NCI-H187 treated with DMSO at 0.1 percent for 48 hours (cell line): ENCODE data around the gene USP25.

ENCODE experiments used
- DNase-seq: peaks from one replicate; lab custom pipeline; 2025; lab: John Stamatoyannopoulos, UW

Gene USP25, protein sequence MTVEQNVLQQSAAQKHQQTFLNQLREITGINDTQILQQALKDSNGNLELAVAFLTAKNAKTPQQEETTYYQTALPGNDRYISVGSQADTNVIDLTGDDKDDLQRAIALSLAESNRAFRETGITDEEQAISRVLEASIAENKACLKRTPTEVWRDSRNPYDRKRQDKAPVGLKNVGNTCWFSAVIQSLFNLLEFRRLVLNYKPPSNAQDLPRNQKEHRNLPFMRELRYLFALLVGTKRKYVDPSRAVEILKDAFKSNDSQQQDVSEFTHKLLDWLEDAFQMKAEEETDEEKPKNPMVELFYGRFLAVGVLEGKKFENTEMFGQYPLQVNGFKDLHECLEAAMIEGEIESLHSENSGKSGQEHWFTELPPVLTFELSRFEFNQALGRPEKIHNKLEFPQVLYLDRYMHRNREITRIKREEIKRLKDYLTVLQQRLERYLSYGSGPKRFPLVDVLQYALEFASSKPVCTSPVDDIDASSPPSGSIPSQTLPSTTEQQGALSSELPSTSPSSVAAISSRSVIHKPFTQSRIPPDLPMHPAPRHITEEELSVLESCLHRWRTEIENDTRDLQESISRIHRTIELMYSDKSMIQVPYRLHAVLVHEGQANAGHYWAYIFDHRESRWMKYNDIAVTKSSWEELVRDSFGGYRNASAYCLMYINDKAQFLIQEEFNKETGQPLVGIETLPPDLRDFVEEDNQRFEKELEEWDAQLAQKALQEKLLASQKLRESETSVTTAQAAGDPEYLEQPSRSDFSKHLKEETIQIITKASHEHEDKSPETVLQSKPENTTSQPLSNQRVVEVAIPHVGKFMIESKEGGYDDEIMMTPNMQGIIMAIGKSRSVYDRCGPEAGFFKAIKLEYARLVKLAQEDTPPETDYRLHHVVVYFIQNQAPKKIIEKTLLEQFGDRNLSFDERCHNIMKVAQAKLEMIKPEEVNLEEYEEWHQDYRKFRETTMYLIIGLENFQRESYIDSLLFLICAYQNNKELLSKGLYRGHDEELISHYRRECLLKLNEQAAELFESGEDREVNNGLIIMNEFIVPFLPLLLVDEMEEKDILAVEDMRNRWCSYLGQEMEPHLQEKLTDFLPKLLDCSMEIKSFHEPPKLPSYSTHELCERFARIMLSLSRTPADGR

DNA sequence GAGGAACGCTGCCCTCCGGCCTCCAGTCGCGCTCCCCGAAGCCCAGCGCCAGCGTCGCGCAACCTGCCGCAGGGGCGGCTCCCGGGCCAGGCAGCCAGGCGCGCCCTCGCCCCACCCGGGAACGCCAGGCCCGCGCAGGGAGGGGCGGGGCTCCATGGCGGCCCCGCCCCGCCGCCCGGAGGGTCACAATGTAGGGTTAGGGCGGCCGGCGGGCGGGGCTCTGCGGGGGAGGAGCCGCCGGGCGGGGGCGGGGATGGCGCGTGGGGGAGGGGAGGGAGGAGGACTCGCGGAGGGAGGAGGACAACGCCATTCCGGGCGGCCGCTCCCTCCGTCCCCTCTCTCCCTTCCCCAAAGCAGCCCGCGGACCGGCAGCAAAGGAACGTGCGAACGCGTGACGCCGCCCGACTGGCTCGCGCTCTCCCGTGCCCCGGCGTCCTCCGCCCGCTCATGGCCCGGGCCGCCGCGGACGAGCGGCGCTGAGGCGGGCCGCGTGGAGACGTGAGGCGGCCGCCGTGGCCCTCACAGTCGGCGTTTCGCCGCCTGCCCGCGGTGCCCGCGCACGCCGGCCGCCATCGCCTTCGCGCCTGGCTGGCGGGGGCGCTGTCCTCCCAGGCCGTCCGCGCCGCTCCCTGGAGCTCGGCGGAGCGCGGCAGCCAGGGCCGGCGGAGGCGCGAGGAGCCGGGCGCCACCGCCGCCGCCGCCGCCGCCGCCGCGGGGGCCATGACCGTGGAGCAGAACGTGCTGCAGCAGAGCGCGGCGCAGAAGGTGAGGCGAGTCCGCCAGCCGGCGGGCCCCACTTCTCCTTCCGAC lies at the start of gene USP25:
TSS of gene USP25 (plus strand) at position 309 of the 810 bp plus-strand sequence. CDS start at position 721, 412 bp downstream.
- DNase-seq: no peak

DNA sequence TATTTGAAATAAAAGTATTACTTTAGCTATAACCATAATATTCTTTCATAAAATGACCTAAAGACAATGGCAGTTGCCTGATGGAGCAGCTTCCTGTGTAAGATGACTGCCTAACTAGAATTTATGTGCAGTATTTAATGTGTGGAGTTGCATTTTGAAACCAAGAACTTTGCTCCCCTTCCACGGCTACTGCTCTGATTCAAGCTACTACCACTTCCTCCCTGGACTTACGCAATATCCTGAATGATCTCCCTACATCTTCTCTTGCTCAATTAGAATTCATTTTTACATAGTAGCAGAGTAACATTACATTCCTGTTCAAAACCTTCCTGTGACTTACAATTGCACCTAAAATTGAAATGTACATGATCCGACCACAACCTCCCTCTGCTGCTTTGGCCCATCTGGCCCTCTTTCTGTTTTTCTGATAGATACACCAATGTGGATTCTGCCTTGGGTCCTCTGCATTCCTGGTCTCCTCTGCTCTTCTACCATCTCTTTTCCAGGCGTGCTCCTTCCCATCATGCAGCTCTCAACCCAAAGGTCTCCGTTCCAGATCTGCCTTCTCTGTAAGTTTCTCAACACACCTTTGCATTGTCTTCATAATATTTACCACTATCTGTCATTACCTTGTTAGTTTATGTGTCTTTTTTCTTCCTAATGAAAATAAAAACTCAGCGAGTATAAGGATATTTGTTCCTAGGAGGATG lies 47.4 kb upstream of the USP25 start:
- DNase-seq: no peak

DNA sequence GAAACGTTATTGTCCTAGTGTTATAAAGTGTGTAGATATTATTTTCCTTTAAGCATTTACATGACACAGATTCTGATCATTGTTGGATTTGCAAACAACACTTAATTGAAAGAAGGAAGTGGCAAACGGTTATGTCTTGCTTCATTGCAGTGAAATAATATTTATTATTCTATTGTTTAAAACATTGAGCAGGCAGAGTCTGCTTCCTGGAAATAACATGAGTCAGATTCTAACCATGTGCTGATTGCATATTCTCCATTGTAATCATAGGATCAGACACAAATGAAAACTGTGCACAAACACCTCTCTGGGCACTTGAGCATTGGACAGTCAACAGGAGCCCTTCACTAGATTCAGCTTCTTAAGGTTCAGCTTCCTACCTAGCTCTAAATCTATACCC lies 46.8 kb upstream of the USP25 start:
- DNase-seq: no peak

DNA sequence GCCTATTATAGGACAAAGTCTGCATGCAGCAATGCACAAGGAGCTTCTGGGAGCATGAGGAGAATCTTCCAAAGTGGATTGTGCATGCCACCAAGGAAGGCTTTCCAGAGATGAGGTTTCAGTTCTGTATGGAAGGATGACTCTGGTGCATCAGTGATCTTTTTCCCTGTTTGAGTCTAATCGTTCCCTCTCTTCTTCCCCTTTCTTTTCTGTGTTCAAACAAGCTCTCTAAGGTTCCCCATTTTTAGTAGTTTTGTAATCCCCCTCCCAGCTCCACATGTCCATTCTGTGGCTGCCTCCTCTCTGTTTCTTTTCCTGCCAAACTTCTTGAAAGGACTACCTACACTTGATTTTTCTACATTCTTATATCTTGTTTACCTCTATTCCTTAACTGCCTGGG lies 43.3 kb upstream of the USP25 start:
- no peak for DNase-seq

DNA sequence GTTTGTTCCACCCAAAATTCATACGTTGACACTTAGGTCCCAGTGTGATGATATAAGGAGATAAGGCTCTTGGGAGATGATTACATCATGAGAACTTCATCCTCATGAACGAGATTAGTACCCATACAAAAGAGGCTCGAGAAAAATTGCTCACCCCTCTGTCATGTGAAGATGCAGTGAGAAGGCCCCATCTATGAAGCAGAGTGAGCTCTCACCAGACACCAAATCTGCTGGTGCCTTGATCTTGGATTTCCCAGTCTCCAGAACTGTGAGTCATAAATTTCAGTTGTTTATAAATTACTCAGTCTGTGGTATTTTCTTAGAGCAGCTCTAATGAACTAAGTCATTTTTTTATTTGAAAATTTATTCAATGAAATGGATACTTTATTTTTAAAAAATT lies 42.6 kb upstream of the USP25 start:
- no peak for DNase-seq

DNA sequence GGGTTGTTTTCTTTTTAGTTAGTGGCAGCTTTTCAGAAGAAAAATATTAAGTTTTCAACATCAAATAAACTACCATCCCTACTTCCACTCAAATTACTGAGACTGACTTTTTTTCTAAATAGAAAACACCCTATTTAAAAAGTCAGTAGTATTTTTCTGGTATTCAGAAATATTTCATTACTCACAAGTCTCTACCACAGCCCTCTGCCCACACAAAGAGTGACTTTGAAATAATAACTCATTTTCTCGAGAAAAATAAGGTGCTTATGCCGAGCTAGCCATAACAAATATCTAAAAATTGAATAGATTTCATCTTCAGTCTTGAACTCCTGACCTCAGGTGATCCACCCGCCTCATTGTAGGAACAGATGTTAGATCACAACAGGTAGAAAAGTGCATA lies 41.8 kb upstream of the USP25 start:
- no peak for DNase-seq

DNA sequence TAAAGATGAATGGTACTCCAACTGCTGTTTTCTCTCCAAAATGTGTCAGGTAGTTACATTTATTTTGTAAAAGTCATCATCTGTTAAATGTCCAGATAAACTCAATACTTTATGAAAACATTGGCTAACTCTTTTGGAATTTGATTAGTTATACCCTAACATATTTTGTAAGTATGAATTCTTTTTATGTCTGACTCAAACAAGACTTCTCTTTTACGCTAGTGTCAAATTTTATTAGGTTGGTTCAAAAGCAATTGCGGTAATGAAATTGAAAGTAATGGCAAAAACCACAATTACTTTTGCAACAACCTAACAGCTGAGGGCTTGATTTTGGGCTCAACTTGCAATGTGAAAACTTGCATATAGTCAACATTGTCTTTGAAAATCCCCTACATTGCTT lies 41.0 kb upstream of the USP25 start:
- DNase-seq: no peak

DNA sequence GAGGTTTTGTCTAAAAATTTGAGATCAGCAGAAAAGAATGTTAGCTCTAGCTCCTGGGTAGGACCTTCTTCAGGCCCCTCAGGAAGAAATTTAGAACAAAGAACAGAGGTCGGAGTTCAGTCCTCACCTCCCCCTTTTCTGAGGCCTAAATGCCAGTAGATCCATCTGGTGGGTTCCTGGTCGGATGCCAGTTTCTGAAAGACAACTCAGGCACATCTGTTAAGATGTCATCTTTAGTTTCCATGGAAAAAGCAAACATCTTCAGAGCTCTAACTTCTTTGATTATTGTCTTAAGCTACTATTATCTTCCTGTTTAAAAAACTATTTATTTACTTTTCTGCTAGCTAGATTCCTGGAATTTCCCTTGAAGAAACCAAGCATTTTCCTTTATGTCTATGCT lies 37.1 kb upstream of the USP25 start:
- DNase-seq: no peak

DNA sequence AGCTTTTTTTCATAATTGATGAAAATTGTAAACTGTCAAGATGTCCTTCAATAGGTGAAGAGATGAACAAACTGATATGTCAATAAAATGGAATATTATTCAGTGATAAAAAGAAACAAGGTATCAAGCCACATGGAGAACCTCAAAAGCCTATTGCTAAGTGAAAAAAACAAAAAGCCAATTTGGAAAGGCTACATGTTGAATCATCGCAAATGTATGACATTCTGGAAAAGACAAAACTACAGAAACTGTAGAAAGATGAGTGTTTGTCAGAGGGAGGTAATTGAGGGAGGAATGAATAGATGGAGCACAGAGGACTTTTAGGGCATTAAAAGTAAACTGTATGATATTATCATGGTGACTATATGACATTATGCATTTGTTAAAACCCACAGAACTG lies 34.5 kb upstream of the USP25 start:
- no peak for DNase-seq

DNA sequence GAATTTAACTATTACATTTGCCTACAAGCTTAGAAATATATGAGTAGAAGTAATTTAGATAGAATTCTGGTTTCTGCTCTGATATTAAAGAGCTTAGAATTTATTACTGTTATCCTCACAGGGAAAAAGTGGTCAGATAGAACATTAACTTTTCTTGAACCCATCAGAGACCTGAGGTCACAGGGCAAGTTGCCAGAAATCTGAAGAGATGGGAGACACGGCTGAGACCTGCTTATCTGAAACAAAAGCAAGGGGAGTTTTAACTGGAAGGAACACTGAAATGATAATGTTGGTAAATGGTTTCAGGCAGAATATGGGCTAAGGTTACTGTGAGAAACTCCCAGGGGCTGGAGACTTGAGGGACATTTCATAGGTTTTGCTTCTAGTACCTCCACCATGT lies 28.0 kb upstream of the USP25 start:
- no peak for DNase-seq

DNA sequence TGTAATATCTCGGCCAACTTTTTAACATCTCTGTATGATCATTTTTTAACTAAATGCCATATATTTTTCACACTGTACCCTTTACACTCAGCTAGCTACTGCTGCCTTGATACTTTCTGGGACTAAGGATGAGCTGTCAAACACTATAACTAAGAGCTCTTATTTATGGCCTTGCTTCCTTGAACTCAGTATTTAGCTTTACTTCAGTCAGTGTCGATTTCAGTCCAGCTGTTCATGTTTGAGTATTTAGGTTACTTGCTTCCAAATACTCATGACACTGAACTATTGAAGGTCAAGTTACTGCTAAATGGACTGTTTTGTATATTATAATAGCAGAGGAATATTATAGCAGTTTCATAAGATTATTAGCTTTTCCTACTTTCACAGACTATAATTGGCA lies 25.9 kb upstream of the USP25 start:
- DNase-seq: no peak

DNA sequence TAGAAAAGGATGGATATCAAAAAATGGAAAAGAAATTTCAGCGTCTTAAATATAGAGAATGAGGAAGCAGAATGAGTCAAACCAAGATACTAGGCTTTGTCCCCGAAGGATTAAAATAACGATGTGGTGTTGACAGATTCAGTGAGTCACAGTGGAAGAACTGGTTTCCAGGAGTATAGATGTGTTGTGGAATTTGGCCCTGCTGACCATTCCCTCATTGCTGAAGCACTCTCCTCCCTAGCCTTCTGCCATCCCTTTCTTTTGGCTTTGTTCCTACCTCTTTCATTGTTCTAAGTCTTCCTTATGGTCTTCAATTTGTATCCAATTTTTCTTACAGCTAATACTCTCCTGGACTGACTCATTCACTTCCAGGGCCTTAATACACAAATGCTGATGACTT lies 23.1 kb upstream of the USP25 start:
- no peak for DNase-seq

DNA sequence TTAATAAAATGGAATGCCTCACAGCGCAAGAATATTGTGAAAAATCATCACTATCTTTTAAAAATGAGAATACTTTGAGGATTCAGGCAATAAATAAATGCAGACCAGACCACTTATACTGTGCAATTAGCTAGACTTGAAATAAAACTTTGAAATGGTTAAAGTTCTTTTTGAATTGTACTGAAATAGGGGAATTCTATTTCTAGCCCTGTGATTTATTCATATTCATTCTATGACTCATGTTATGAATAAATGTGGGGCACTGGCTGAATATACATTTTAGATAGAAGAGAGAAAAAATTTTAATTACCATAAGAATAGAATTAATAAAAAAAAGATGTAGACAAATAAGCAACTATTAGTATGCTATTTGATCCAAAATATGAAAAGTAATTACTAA lies 16.4 kb upstream of the USP25 start:
- DNase-seq: no peak

DNA sequence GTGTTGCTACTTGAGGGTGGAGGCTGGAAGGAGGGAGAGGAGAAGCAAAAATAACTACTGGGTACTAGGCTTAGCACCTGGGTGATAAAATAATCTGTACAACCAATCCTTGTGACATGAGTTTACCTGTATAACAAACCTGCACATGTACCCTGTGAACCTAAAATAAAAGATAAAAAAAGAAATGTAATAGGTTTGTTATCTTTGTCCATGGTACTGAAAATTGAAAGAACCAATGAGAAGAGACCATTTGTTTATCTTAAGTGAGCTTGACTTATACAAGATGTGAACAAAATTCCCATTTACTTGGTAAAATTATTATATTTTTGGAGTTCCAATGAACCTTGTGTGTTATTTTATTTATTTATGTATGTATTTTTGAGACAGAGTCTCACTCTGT lies 11.1 kb upstream of the USP25 start:
- DNase-seq: no peak

DNA sequence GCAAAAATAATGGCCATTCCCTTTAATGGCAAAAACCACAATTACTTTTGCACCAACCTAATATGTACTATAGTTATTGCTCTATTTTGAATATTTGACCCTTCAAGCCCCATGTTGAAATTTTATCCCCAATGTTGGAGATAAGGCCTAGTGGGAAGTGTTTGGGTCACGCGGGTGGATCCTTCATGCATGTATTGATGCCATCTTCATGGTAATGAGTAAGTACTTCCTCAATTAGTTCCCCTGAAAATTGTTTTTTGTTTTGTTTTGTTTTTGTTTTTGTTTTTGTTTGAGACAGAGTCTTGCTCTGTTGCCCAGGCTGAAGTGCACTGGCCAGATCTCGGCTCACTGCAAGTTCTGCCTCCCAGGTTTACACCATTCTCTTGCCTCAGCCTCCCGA lies 9.8 kb upstream of the USP25 start:
- no peak for DNase-seq

DNA sequence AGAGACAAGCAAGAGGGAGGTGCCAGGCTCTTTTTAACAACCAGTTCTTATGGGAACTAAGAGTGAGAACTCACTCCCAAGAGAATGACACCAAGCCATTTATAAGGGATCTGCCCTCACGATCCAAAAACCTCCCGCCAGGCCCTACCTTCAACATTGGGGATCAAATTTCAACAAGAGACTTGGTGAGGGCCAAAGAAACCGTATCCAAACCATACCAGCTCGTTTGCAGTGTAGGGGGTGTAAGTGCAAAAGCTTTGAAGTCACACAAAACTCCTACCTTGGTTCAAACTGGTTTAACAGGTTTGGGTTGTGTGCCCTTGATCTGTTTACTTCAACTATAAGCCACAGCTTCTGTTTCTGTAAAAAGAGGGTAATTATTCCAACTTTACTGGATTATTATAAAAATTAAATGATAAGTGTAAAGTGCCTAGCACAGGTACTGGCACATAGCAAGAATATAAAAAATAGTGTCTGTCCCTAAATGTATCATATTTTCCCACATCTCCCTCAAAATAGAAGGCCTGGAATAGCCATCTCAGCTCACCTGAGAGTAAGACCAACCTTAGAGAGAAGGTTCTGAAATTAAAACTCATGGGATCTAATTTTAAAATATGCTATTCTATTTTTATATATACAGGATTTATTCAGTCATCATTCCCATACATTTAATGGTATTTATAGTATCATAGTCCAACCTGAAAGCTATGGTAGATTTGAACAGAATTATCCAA lies 7.0 kb upstream of the USP25 start:
- DNase-seq: no peak

DNA sequence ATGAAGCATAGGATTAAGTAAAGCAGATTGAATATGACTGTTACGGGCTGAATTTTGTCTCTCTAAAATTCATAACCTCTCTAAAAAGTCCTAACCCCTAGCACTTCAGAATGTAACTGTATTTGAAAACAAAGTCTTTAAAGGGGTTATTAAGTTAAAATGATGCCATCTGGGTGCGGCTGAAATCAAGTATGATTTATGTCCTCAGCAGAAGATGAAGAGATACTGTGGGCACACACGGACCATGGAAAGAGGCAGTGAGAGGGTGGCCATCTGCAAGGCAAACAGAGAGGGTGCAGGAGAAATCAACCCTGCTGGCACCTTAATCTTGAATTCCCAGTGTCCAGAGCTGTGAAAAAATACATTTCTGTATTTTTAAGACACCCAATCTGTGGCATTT lies 3.8 kb upstream of the USP25 start:
- no peak for DNase-seq

DNA sequence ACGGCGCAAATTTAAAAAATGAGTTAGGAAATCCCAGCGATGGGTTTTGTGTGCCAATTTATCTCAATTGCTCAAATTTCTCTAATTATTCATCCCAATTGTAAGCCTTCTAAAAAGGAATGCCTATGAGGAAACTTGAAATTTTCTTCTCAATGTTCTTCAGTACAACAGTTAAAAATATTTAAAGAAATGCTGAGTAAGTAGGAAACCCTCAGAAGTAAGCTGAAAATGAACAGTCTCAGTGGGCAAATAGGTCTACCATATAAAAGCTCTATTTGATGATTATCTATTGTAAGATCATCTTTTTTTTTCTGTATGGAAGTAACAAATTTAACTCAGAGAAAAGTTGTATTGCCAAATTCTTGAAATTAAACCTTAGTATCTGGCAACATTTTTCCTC lies 1.7 kb upstream of the USP25 start:
- no peak for DNase-seq

DNA sequence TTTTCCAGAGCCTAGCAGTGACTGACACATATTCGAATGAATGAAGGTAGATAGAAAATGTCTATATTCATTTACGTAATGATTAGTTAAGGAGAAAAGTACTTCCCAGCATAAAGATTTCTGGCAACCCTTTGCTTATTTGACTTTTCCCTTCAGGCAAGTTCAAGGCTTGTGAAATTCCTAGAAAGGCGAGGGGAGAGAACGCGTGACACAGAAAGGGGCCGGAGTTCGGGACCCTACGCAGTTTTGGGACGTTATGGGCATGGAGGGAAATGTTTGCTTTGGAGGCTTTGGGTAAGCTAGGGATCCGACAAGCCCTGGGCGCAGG lies 472 bp upstream of the USP25 start:
- no peak for DNase-seq

DNA sequence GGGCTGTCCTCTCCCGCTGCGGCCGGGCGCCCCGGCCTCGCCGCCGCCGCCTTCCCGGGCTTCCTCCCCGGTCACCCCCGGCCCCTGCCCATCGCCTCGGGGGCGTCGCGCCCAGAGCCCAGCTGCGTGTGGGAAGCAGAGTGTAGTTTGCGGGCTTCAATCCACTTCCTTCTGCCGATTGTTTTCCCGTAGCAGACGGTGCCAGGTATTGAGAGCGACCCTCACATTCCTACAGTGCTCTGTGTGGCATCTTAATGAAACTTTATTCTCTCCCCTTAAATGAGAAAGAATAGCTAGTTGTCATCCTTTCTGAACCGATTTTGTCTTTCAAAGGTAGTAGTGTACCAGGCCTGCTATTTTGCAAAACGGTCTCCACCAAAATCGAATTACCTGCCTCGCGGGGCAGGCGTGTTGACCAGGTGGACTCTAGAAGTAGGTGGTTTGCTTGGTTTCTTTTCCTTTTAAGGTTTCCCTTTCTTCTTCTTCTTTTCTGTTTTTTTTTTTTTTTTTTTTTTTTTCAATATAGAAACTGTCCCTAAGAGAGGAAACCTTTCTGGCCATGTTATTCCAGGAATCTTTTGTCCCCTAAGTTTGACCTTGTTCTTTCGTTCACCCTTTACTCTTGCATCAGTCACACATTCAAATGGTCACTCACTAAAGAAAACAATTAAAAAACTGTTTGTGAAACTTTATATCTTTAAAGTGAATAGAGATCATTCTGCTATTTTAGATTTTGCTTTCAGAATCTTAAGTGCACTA lies 881 bp downstream of the USP25 start:
- no peak for DNase-seq
